ENCODE measurements around the gene PTK7. TPM values are rescaled to one million over a fixed set of nuclear protein-coding genes. Genes with fewer than 3 reads are reported as not detected.

The PTK7 gene
- total RNA-seq, 1 experiment from 2014 or later = 42.6 TPM

DNA sequence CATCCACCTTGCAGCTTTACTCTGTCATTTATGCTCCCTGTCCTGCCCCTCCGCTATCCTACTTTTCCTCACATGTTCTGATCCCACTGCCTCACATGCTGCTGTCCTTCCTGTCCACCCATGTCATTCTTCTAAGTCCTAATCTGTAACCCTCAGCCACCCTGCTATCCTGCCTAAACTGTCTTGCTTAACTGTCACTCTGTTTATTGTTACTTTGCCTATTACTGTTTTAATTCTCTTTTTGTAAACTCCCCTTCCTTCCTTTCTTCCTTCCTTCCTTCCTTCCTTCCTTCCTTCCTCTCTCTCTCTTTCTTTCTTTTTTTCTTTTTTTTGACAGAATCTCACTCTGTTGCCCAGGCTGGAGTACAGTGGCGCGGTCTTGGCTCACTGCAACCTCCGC is 107.3 kb downstream of the PTK7 start:
- no peak for DNase-seq (ENCODE audit: unreplicated experiment)
- H3K36me3 Mint-ChIP-seq (ENCODE audit: insufficient read depth, unreplicated experiment) = peaks cover 62% of the 10 kb centered on the region
- peak overlapping the region; percentile 89 for H3K27ac Mint-ChIP-seq (ENCODE audit: low read depth, unreplicated experiment)
- intact Hi-C loops (cut with micrococcal nuclease) = no loop called here
- TF ChIP-seq, protein P1, sequence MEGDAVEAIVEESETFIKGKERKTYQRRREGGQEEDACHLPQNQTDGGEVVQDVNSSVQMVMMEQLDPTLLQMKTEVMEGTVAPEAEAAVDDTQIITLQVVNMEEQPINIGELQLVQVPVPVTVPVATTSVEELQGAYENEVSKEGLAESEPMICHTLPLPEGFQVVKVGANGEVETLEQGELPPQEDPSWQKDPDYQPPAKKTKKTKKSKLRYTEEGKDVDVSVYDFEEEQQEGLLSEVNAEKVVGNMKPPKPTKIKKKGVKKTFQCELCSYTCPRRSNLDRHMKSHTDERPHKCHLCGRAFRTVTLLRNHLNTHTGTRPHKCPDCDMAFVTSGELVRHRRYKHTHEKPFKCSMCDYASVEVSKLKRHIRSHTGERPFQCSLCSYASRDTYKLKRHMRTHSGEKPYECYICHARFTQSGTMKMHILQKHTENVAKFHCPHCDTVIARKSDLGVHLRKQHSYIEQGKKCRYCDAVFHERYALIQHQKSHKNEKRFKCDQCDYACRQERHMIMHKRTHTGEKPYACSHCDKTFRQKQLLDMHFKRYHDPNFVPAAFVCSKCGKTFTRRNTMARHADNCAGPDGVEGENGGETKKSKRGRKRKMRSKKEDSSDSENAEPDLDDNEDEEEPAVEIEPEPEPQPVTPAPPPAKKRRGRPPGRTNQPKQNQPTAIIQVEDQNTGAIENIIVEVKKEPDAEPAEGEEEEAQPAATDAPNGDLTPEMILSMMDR (IDR thresholded peaks at IDR 0.05; ENCODE audit: unreplicated experiment) = no peak
- H3K9me3 Mint-ChIP-seq (ENCODE audit: unreplicated experiment) = no peaks in the 10 kb centered on the region
- H3K4me3 Mint-ChIP-seq (ENCODE audit: unreplicated experiment) = peak overlapping the region; percentile 85
- CTCF ChIA-PET = interaction anchor here (0.8 kb wide), 1 partner anchor 16 kb away, joined by 3 read pairs; no protein-coding TSS in a partner anchor
- BruUV-seq (replicated peaks) = no TSS peak
- H3K4me1 Mint-ChIP-seq (ENCODE audit: insufficient read depth, unreplicated experiment) = peaks cover 45% of the 10 kb centered on the region
- POLR2A ChIA-PET = interaction anchor here (0.8 to 3.2 kb wide), 5 partner anchors 11 to 261 kb away, joined by 3 to 35 read pairs (median 9); partner anchors contain the start of genes CUL7, KLC4, MRPL2 and SRF
- H3K27me3 Mint-ChIP-seq (ENCODE audit: insufficient read depth, unreplicated experiment) = no peaks in the 10 kb centered on the region

DNA sequence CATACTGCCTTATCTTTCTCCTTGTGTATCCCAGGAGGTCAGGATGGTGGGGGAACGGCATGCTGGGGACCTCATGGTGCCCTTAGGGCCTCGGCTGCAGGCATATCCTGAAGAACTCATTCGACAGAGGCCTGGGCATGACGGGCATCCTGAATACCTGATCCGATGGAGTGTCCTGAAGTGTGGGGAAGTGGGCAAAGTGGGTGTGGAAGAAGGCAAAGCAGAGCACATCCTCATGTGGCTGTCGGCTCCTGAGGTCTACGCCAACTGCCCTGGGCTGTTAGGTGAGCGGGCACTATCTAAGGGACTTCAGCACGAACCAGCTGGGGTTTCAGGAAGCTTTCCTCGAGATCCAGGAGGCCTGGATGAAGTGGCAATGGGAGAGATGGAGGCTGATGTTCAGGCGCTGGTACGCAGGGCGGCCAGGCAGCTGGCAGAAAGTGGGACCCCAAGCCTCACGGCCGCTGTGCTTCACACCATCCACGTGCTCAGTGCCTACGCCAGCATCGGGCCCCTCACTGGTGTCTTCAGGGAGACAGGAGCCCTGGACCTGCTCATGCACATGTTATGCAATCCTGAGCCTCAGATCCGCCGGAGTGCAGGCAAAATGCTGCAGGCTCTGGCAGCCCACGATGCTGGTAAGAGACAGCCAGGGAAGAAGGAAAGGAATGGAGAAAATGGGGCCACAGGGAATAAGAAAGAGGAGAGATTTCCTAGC is 108.3 kb downstream of the PTK7 start:
- H3K4me1 Mint-ChIP-seq (ENCODE audit: insufficient read depth, unreplicated experiment) = peaks cover 45% of the 10 kb centered on the region
- BruUV-seq (replicated peaks) = no TSS peak
- peaks cover 61% of the 10 kb centered on the region for H3K36me3 Mint-ChIP-seq (ENCODE audit: insufficient read depth, unreplicated experiment)
- H3K4me3 Mint-ChIP-seq (ENCODE audit: unreplicated experiment) = peak overlapping the region; percentile 85
- no peaks in the 10 kb centered on the region for H3K9me3 Mint-ChIP-seq (ENCODE audit: unreplicated experiment)
- no peak for DNase-seq (ENCODE audit: unreplicated experiment)
- CTCF ChIA-PET = no interaction called here
- intact Hi-C loops (cut with micrococcal nuclease) = no loop called here
- TF ChIP-seq, protein P1 (IDR thresholded peaks at IDR 0.05; ENCODE audit: unreplicated experiment) = no peak
- POLR2A ChIA-PET = interaction anchor here (0.6 to 1.5 kb wide), 3 partner anchors 9 to 445 kb away, joined by 3 to 4 read pairs (median 4); partner anchors contain the start of gene GTPBP2
- H3K27me3 Mint-ChIP-seq (ENCODE audit: insufficient read depth, unreplicated experiment) = no peaks in the 10 kb centered on the region
- peak overlapping the region; percentile 65 for H3K27ac Mint-ChIP-seq (ENCODE audit: low read depth, unreplicated experiment)

DNA sequence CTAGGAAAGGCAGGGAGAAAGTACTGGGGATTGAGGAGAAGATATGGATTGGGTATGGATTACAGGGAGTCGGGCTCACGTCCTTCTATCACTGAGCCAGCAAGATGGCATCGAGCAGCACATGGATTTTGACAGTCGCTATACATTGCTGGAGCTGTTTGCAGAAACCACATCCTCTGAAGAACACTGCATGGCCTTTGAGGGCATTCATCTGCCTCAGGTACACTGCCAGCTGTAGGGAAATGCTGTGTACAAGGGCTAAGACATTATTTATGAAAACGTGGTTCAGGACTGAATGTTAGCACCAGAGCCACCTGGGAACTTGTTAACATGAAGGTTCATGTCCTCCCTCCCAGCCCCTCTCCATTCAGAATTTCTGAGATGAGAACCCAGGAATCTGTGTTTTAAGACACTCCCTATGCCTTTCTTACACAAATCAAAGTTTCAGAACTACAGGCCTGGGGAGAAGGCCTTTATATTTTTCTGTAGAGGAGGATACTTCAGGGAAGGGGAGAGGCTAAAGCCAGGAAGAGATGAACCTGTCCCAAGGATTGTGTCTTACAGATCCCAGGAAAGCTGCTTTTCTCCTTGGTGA is 109.4 kb downstream of the PTK7 start:
- Mint-ChIP-seq H3K4me1 (ENCODE audit: insufficient read depth, unreplicated experiment) (peaks cover 45% of the 10 kb centered on the region), H3K4me3 (ENCODE audit: unreplicated experiment) (no peak overlapping the region), H3K27me3 (ENCODE audit: insufficient read depth, unreplicated experiment) (no peaks in the 10 kb centered on the region), H3K27ac (ENCODE audit: low read depth, unreplicated experiment) (peak overlapping the region; percentile 65), H3K9me3 (ENCODE audit: unreplicated experiment) (no peaks in the 10 kb centered on the region), H3K36me3 (ENCODE audit: insufficient read depth, unreplicated experiment) (peaks cover 56% of the 10 kb centered on the region)
- TF ChIP-seq, protein P1 (IDR thresholded peaks at IDR 0.05; ENCODE audit: unreplicated experiment) = no peak
- CTCF ChIA-PET = interaction anchor here (0.5 kb wide), 1 partner anchor 108 kb away, joined by 3 read pairs; no protein-coding TSS in a partner anchor
- no TSS peak for BruUV-seq (replicated peaks)
- POLR2A ChIA-PET = interaction anchor here (1.5 kb wide), 1 partner anchor 10 kb away, joined by 4 read pairs; no protein-coding TSS in a partner anchor
- DNase-seq (ENCODE audit: unreplicated experiment) = no peak
- intact Hi-C loops (cut with micrococcal nuclease) = no loop called here

DNA sequence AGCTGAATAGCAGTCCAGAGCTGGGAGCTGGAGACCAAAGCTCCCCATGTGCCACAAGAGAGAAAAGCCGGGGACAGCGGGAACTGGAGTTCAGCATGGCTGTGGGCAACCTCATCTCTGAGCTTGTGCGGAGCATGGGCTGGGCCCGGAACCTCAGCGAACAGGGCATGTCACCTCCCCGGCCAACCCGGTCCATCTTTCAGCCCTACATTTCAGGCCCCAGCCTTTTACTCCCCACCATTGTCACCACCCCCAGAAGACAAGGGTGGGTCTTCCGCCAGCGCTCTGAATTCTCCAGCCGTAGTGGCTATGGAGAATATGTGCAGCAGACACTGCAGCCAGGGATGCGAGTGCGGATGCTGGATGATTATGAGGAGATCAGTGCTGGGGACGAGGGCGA is 109.9 kb downstream of the PTK7 start:
- no peak overlapping the region for H3K27ac Mint-ChIP-seq (ENCODE audit: low read depth, unreplicated experiment)
- peaks cover 50% of the 10 kb centered on the region for H3K36me3 Mint-ChIP-seq (ENCODE audit: insufficient read depth, unreplicated experiment)
- H3K27me3 Mint-ChIP-seq (ENCODE audit: insufficient read depth, unreplicated experiment) = no peaks in the 10 kb centered on the region
- no peak overlapping the region for H3K4me3 Mint-ChIP-seq (ENCODE audit: unreplicated experiment)
- ChIA-PET POLR2A (interaction anchor here (1.5 kb wide), 1 partner anchor 11 kb away, joined by 4 read pairs; no protein-coding TSS in a partner anchor), CTCF (no interaction called here)
- peaks cover 42% of the 10 kb centered on the region for H3K4me1 Mint-ChIP-seq (ENCODE audit: insufficient read depth, unreplicated experiment)
- TF ChIP-seq, protein P1 (IDR thresholded peaks at IDR 0.05; ENCODE audit: unreplicated experiment) = no peak
- DNase-seq (ENCODE audit: unreplicated experiment) = no peak
- intact Hi-C loops (cut with micrococcal nuclease) = no loop called here
- H3K9me3 Mint-ChIP-seq (ENCODE audit: unreplicated experiment) = no peaks in the 10 kb centered on the region
- BruUV-seq (replicated peaks) = no TSS peak
